MCF 10A (cell line): ENCODE results near the gene SAMM50. TPM values are rescaled to one million over a fixed set of nuclear protein-coding genes. Genes with fewer than 3 reads are reported as not detected.

Experiments used
- BruUV-seq: library from RNA; stranded (reverse); fragments of 400-500 nt; replicated peaks from 2 replicates; lab custom pipeline; 2021; lab: Mats Ljungman, UMichigan
- CTCF ChIA-PET: fragments of 300-600 bp; sonication (Branson Sonifier 250); formaldehyde crosslinking; extraction: SDS; loops from one replicate; lab custom pipeline; 2021; ENCODE audit warnings: antibody characterized with exemption, inconsistent platforms; lab: Yijun Ruan, JAX
- POLR2A ChIA-PET: fragments of 300-600, 350-650 bp; sonication (Branson Sonifier 250); formaldehyde crosslinking; extraction: SDS; loops from one replicate; lab custom pipeline; 2020; ENCODE audit warnings: antibody characterized with exemption, inconsistent platforms; lab: Yijun Ruan, JAX
- DNase-seq: peaks from one replicate; pipeline ENCODE4 v3.0.0-alpha.2; 2018; ENCODE audit not compliant: unreplicated experiment
- H3K27ac Mint-ChIP-seq: one replicate; pipeline ENCODE4 v1.8.0; 2022; ENCODE audit warnings: mild to moderate bottlenecking, low read depth, mixed read lengths; ENCODE audit not compliant: unreplicated experiment
- H3K27me3 Mint-ChIP-seq: one replicate; pipeline ENCODE4 v1.8.0; 2022; ENCODE audit warnings: mixed read lengths; ENCODE audit not compliant: insufficient read depth, unreplicated experiment
- H3K36me3 Mint-ChIP-seq: one replicate; pipeline ENCODE4 v1.8.0; 2022; ENCODE audit warnings: mild to moderate bottlenecking, moderate library complexity, mixed read lengths; ENCODE audit not compliant: insufficient read depth, unreplicated experiment
- H3K4me1 Mint-ChIP-seq: one replicate; pipeline ENCODE4 v1.8.0; 2022; ENCODE audit warnings: mixed read lengths; ENCODE audit not compliant: insufficient read depth, unreplicated experiment
- H3K4me3 Mint-ChIP-seq: one replicate; pipeline ENCODE4 v1.8.0; 2022; ENCODE audit warnings: mild to moderate bottlenecking, moderate library complexity, mixed read lengths; ENCODE audit not compliant: unreplicated experiment
- H3K9me3 Mint-ChIP-seq: one replicate; pipeline ENCODE4 v1.8.0; 2022; ENCODE audit warnings: mixed read lengths; ENCODE audit not compliant: unreplicated experiment
- CTCF ChIP-seq: fragments of 200-600 bp; IDR thresholded peaks from one replicate; pipeline ENCODE4 v1.8.0; 2022; ENCODE audit warnings: antibody characterized with exemption, mild to moderate bottlenecking; ENCODE audit not compliant: unreplicated experiment
- intact Hi-C: fragments of 100-400 bp; cut with micrococcal nuclease; formaldehyde crosslinking; loops from 2 replicates; pipeline ENCODE4 v1.14.1; 2022
- total RNA-seq: library from RNA; stranded (reverse); gene quantifications from 2 replicates; pipeline ENCODE4 v1.2.3, GENCODE V29; 2022

The SAMM50 gene
- total RNA-seq, 1 experiment from 2014 or later, result 29.5 TPM

DNA sequence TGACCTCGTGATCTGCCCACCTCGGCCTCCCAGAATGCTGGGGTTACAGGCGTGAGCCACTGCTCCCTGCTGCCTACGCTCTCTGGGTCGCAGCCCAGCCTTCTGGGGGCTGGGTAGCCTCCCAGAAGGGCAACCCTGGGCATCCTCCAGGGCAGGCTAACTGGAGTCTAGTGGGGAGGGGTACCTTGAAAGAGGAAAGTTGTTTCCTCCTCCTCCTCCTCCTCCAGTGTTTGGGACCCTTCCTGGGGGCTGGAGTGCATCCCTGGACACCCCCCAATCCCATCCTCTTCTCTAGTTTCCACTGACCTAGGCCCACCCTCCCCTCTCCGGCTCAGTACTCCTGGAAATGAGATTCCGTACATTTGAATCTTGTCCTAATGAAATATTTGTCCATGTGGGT is 30.4 kb upstream of the SAMM50 start:
- Mint-ChIP-seq H3K9me3 (no peaks in the 10 kb centered on the region), H3K4me3 (peak overlapping the region; percentile 83), H3K27ac (peak overlapping the region; percentile 90), H3K36me3 (peaks cover 15% of the 10 kb centered on the region), H3K27me3 (no peaks in the 10 kb centered on the region), H3K4me1 (peaks cover 37% of the 10 kb centered on the region)
- intact Hi-C loops, result no loop called here
- no TSS peak for BruUV-seq
- POLR2A ChIA-PET, result interaction anchor here (1.3 to 2.5 kb wide), 6 partner anchors 8 to 30 kb away, joined by 3 to 30 read pairs (median 5); partner anchors contain the start of gene SAMM50
- DNase-seq, result no peak
- CTCF ChIA-PET, result interaction anchor here (0.7 kb wide), 1 partner anchor 69 kb away, joined by 3 read pairs; no protein-coding TSS in a partner anchor
- no peak for TF ChIP-seq CTCF

GRCh38 chr22:43925433-43926348 is 29.6 kb upstream of the SAMM50 start:
- Mint-ChIP-seq H3K4me3 (peak overlapping the region; percentile 83), H3K9me3 (no peaks in the 10 kb centered on the region), H3K27me3 (no peaks in the 10 kb centered on the region), H3K27ac (peak overlapping the region; percentile 90), H3K36me3 (peaks cover 22% of the 10 kb centered on the region), H3K4me1 (peaks cover 35% of the 10 kb centered on the region)
- DNase-seq, result peak; percentile 85
- ChIA-PET CTCF (interaction anchor here (0.7 to 1.1 kb wide), 2 partner anchors 20 to 69 kb away, joined by 3 read pairs; no protein-coding TSS in a partner anchor), POLR2A (interaction anchor here (0.6 to 2.5 kb wide), 9 partner anchors 9 to 640 kb away, joined by 3 to 30 read pairs (median 4); partner anchors contain the start of gene SAMM50)
- TF ChIP-seq CTCF, result no peak
- BruUV-seq, result no TSS peak
- intact Hi-C loops, result no loop called here

GRCh38 chr22:43926349-43926710 is 28.9 kb upstream of the SAMM50 start:
- no peaks in the 10 kb centered on the region for H3K9me3 Mint-ChIP-seq
- H3K4me3 Mint-ChIP-seq, result no peak overlapping the region
- no TSS peak for BruUV-seq
- no peak for TF ChIP-seq CTCF
- no peaks in the 10 kb centered on the region for H3K27me3 Mint-ChIP-seq
- ChIA-PET POLR2A (interaction anchor here (1.0 to 2.5 kb wide), 7 partner anchors 8 to 36 kb away, joined by 3 to 30 read pairs (median 5); partner anchors contain the start of gene SAMM50), CTCF (interaction anchor here (0.6 to 1.1 kb wide), 2 partner anchors 20 to 844 kb away, joined by 3 read pairs; no protein-coding TSS in a partner anchor)
- peaks cover 31% of the 10 kb centered on the region for H3K4me1 Mint-ChIP-seq
- DNase-seq, result no peak
- H3K27ac Mint-ChIP-seq, result peak overlapping the region; percentile 90
- intact Hi-C loops, result no loop called here
- H3K36me3 Mint-ChIP-seq, result peaks cover 29% of the 10 kb centered on the region

DNA sequence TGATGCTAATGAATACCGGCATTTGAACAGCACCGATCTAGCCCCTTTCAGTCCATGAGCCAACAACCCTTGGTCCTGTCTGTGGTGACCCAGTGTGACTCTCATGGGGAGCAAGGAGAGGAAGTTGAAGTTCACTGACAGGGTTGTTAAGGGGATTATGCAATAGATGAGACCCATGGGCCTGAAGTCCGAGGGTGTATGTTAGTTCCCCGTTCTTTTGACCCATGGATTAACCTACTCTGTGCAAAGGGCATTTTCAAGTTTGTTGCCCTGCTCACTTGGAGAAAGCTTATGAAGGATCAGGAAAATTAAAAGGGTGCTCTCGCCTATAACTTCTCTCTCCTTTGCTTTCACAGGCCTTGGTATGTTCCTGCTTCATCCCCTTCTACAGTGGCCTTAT is 26.8 kb upstream of the SAMM50 start:
- Mint-ChIP-seq H3K27ac (no peak overlapping the region), H3K36me3 (peaks cover 50% of the 10 kb centered on the region), H3K27me3 (no peaks in the 10 kb centered on the region), H3K4me3 (no peak overlapping the region), H3K4me1 (peaks cover 19% of the 10 kb centered on the region), H3K9me3 (no peaks in the 10 kb centered on the region)
- DNase-seq, result no peak
- TF ChIP-seq CTCF, result no peak
- intact Hi-C loops, result no loop called here
- POLR2A ChIA-PET, result interaction anchor here (1.7 to 2.6 kb wide), 2 partner anchors 13 to 26 kb away, joined by 5 to 18 read pairs; partner anchors contain the start of gene SAMM50
- CTCF ChIA-PET, result interaction anchor here (1.0 kb wide), 1 partner anchor 18 kb away, joined by 6 read pairs; no protein-coding TSS in a partner anchor
- no TSS peak for BruUV-seq
